HAP-1 (cell line): Measurements from ENCODE around the gene MPRIP.

Source experiments
- DNase-seq, 2 experiments: peaks; one replicate each; pipeline ENCODE4 v3.0.0-alpha.2; 2016 to 2020; ENCODE audit warnings: low spot score in 2 of 2
- H3K27me3 ChIP-seq: fragments of 250-450 bp; sonication (Bioruptor Pico); 2 replicates; pipeline ENCODE4 v1.5.1; 2020; ENCODE audit warnings: low read depth, mild to moderate bottlenecking, moderate library complexity
- H3K36me3 ChIP-seq: fragments of 250-450 bp; sonication (Bioruptor Pico); replicated peaks from 2 replicates; pipeline ENCODE4 v1.5.1; 2020; ENCODE audit warnings: mild to moderate bottlenecking
- H3K4me1 ChIP-seq: fragments of 250-450 bp; sonication (Bioruptor Pico); 2 replicates; pipeline ENCODE4 v1.5.1; 2020; ENCODE audit warnings: mild to moderate bottlenecking
- H3K4me3 ChIP-seq: fragments of 250-450 bp; sonication (Bioruptor Pico); 2 replicates; pipeline ENCODE4 v1.5.1; 2020; ENCODE audit warnings: mild to moderate bottlenecking, moderate library complexity
- H3K9me3 ChIP-seq: fragments of 250-450 bp; sonication (Bioruptor Pico); 2 replicates; pipeline ENCODE4 v1.5.1; 2020; ENCODE audit warnings: mild to moderate bottlenecking, moderate library complexity
- in situ Hi-C: fragments of 300-500 bp; cut with MboI; formaldehyde crosslinking; loops from 3 replicates; pipeline ENCODE4 v1.14.3; 2020; ENCODE audit warnings: low sequenced_read_pairs, inconsistent platforms, mixed read lengths

The MPRIP gene

DNA sequence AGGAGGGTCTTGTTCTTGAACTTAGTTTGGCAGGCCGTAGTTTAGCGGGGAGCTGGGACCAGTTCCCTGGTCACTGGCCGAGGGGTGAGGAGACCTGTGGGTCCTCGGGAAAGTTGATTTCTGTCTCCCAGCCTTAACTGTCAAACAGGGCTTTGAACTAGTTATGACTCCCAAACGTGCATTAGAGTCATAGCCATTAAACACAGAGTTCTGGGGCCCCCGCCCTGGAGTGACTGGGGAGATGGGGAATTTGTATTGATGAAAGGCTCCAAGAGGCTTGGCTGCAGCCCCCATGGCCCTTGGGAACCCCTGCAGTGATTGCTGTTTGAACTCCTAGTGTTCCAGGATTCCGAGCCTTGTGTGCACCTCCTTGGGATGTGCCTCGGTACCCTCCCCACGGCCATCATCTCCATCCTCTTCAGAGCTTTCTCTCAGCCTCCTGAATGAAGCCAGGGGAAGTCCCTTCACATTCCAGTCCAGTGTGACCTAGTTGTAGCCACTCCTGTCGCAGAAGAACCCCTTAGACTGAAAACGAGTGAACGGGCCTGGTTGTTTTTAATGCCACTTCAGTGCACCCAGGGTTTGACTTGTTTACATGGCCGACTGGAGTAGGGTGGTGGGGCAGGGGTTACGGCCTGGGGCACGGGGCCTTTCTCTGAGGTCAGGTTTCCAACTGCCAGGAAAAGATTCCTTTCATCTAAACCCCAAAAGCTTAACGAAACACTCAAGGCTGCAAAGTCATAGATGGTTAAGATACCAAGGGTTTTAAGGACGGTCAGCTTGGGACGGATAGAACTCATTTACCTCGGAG, 1.4 kb downstream of the MPRIP start:
- no peak for DNase-seq
- in situ Hi-C loops = no loop called here
- H3K4me1 ChIP-seq = peaks cover 22% of the 10 kb centered on the region
- H3K27me3 ChIP-seq = no peaks in the 10 kb centered on the region
- peak overlapping the region; percentile 80 for H3K4me3 ChIP-seq
- H3K36me3 ChIP-seq = no peaks in the 10 kb centered on the region
- H3K9me3 ChIP-seq = peaks cover 2% of the 10 kb centered on the region; the same call in 1 of the 2 replicates

DNA sequence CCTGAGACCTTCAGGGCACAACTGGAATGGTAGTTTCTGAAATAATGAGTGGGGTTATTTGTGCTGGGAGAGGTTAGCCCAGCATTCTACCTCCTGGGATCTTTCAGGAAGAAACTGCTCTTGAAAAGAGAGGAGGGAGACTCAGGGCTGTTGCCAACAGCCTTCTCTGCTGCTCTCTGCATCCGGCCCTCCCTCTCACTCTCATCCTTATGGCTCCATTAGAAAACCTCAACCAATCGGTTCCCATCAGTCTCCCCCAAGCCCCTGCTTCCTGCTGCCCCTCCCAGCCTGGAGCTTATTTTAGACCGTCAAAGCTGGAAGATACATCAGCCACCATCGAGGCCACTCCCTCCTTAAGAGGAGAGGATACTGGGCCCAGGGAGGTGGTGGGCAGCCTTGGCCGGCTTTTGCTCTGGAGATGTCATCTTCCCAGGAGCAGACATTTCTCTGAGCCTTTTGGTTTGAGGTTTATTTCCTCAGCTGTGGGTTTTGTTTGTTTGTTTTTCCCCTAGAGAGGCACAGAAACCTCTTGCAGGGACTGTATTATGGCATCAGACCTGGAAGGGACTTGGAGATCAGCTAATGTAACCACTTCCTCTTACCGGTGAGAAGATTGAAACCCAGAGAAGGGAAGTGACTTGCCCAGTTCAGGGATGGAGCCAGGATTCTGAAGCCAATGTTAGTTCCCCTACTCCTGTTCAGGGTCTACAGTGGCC, 2.7 kb downstream of the MPRIP start:
- in situ Hi-C loops = no loop called here
- peak; percentile 38 to 65 for DNase-seq
- peak overlapping the region; percentile 80 for H3K4me3 ChIP-seq
- H3K9me3 ChIP-seq = peaks cover 2% of the 10 kb centered on the region; the same call in 1 of the 2 replicates
- no peaks in the 10 kb centered on the region for H3K36me3 ChIP-seq
- H3K4me1 ChIP-seq = peaks cover 22% of the 10 kb centered on the region
- H3K27me3 ChIP-seq = no peaks in the 10 kb centered on the region

DNA sequence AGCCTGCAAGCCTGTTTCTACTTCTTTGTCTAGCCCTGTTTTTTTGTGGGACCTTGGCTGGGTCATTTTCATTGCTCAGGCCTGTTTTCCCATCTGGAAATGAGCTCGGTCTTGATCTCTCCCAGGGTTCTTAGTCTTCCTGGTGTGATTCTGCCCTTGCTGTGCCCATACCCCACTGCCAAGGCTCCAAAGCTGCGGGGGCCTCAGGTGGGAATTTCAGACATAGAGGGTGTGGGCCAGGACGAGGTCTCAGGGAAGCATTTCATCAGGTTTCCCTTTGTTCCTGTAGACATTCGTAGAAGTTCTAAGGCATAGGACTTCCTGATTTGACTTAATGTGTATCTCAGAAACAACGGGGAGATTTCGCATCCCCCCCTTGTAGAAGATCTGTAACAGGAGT, 5.8 kb downstream of the MPRIP start:
- no peaks in the 10 kb centered on the region for H3K36me3 ChIP-seq
- no peak overlapping the region for H3K4me3 ChIP-seq
- peaks cover 14% of the 10 kb centered on the region for H3K4me1 ChIP-seq
- H3K27me3 ChIP-seq = no peaks in the 10 kb centered on the region
- in situ Hi-C loops = no loop called here
- peaks cover 2% of the 10 kb centered on the region; the same call in 1 of the 2 replicates for H3K9me3 ChIP-seq
- DNase-seq = no peak

DNA sequence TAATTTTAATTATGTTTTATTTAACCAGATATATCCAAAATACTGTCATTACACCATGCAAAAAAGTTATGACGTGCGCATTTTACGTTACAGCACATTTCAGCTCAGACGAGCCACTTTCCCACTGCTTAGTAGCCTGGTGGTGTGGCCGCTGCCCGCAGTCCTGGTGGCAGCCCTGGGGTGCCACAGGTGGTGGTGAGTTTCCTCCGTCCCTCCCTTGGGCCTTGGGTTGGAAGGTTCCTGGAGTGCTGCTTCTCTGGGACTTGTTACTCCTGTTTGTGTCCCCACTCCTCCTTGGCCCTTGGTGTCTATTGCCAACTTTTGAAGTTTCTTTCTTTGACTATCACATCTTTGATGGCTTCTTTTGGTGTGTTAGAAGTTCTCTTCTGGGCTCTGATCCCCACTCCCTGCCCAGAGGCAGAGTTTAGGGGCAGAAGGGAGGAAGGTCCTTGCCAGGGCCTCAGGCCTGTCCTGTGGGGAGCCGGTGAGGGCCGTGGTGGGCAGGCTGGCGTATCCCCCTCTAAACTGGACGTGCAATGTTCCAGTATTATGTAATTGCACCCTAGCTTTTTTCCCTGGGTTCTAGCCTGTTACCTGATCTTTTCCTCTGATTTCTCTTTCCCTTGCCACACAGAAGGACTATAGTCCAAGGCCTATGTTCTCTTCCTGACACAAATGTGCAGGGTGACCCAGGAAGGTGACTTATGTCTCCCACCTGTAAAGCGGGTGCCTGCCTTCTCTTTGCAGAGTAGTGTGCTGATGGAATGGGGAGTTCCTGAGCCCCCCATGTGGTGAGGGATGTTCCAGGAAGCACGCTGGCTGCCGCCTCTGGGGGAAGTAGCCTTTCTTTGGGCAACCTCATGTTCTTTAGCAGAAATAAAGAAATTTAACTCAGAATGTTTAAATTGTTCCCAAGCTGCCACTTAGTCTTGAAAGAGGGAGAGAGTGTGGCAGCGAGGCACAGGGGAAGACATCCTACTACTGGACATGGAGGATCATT, 8.4 kb downstream of the MPRIP start:
- no peaks in the 10 kb centered on the region for H3K27me3 ChIP-seq
- peaks cover 2% of the 10 kb centered on the region; the same call in 1 of the 2 replicates for H3K9me3 ChIP-seq
- no peaks in the 10 kb centered on the region for H3K36me3 ChIP-seq
- DNase-seq = no peak
- no peak overlapping the region for H3K4me3 ChIP-seq
- H3K4me1 ChIP-seq = no peaks in the 10 kb centered on the region
- in situ Hi-C loops = no loop called here

DNA sequence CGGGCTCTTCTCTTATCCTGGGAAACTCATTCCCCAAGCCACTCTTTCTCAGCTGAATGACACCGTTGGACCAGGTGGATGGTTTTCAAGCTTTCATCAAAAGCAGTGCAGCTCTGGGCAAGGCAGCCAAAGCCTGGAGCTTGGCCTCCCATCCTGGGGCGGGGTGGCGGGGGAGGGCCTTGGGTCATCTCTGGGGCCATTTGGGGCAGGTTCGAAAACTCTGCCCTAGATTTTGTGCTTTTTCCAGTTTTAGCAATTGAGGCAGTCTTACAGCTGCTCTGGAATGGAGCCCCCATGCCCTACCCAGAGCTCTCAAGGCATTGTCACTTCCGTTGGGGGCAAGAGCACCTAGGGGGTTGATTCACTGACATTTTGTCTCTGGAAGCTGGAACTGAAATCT, 9.1 kb downstream of the MPRIP start:
- H3K4me3 ChIP-seq = no peak overlapping the region
- in situ Hi-C loops = no loop called here

DNA sequence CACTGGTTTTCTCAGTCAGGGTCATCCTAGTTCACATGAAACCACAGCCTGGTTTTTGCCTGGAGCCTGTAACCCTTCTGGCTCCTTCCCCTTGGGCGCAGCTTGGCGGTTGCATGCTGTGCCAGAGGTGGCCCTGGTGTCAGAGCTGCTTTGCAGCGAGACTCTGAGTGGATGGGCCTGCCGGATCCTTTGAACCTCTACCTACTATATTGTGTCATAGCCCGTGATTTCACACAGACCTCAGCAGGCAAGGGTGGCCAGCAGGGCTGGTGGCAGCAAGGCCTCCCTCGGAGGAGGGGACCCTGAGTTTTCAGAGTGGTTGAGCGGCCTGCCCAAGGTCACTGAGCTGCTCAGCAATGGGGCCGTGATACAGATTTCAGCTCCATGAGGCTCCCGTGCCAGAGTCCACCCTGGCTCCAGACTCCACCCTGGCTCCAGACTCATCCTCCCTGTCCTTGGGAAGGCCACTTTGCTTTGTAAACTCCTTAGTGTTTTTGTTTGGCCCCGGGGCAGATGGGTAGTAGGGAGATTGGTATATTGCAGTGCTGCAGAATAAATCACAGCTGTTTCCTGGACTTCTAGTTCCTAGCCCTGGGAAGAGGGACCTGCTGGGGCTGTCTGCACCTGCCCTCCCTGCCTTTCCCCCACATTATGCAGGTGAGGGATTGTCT, 9.7 kb downstream of the MPRIP start:
- in situ Hi-C loops = no loop called here
- no peaks in the 10 kb centered on the region for H3K9me3 ChIP-seq
- DNase-seq = no peak

More for the DNA sequence above, 9.1 kb downstream of the MPRIP start:
- Histone ChIP-seq H3K4me1 (no peaks in the 10 kb centered on the region), H3K9me3 (no peaks in the 10 kb centered on the region), H3K36me3 (no peaks in the 10 kb centered on the region), H3K27me3 (no peaks in the 10 kb centered on the region)
- no peak for DNase-seq

DNA sequence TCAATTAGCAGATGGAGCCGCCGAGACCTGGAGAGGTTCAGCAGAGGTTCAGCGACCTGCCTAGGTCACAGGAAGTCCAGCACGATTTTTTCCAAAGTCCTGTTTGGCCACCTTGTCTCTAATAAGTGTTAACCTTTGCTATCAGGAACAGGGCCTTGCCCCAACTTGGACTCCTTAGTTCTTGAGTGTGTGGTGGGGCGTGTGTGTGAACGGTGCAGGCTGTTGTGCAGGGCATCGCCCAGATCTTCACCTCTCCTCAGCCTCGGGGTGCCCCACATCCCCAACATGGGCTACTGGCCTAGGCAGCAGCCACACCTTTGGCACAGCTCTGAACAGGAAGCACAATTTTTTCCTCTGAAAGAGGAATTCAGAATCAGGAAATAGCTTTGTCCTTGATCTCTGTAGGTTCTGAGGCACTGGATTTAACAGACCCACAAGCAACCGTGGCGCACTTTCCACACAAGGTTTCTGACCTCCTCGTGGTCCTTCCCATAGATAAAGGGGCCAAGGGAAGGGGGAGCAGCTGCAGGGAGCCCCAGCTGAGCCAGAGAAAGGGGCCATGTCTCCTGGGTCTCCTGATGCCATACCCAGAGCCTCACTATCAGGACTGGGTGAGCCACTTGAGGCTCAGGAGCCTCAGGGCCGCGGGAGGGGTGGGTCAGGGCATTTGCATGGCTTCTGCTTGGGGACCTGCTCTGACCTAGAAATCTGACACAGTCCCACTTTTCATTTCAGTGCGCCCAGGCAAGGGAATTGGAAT, 10.4 kb downstream of the MPRIP start:
- Histone ChIP-seq H3K4me1 (no peaks in the 10 kb centered on the region), H3K36me3 (0 out of 2 replicates have a peak, but pooled peaks cover 5% of the 10 kb centered on the region), H3K9me3 (no peaks in the 10 kb centered on the region), H3K4me3 (no peak overlapping the region), H3K27me3 (no peaks in the 10 kb centered on the region)
- in situ Hi-C loops = no loop called here
- no peak for DNase-seq

More for the DNA sequence above, 9.7 kb downstream of the MPRIP start:
- Histone ChIP-seq H3K36me3 (no peaks in the 10 kb centered on the region), H3K4me1 (no peaks in the 10 kb centered on the region), H3K4me3 (no peak overlapping the region), H3K27me3 (no peaks in the 10 kb centered on the region)

DNA sequence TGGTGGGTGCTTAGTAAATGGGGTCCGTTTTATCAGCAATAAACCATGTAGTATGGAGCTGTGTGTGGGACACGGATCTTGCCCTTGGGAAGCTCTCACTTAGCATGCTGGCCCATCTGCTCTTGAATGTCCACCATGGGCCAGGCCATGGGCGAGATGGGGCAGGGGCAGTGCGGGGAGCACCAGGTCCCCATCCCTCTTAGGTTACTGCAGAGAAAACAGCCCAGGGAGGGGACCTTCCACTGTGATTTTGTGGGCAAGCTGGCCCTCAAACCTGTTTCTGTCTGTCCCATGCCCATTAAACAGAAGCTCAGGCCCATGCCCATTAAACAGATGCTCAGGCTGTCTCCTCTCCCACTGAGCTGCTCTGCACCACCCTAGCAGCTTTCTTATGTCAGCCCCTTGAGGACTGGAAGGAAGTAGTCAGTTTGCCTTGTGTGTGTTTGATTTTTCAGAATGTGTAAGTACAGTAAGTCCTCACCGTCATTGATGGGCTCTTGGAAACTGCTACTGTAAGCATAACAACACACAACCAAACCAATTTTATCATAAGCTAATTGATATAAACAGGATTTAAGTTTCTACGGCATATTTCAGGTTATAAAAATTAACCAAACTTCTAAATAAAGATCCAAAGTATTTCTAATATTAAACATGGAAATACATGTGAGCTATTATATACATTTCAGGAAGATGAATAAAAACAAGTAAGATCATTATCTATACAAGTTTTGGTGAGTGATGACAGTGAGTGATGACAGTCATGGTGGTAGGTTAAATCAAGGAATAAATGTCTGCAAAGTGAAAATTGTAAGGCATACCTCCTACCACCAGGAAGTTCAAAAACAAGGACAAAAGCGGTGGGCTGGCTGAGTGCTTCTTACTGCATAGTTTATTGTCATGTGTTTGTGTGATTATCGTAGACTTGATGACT, 11.5 kb downstream of the MPRIP start:
- Histone ChIP-seq H3K9me3 (no peaks in the 10 kb centered on the region), H3K4me1 (no peaks in the 10 kb centered on the region), H3K27me3 (no peaks in the 10 kb centered on the region), H3K4me3 (no peak overlapping the region), H3K36me3 (0 out of 2 replicates have a peak, but pooled peaks cover 7% of the 10 kb centered on the region)
- in situ Hi-C loops = no loop called here
- no peak for DNase-seq

DNA sequence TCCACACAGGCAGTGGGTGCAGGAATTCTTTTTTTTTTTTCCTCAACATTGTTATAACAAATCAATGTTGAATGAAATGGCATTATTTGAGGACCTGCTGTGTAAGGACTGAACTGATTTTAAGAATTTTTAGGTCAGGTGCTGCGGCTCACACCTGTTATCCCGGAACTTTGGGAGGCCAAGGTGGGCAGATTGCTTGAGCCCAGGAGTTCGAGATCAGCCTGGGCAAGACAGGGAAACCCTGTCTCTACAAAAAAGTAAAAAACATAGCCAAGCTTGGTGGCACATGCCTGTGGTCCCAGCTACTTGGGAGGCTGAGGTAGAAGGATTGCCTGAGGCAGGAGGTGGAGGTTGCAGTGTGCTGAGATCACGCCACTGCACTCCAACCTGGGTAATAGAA, 12.4 kb downstream of the MPRIP start:
- H3K9me3 ChIP-seq = no peaks in the 10 kb centered on the region
- H3K36me3 ChIP-seq = 0 out of 2 replicates have a peak, but pooled peaks cover 7% of the 10 kb centered on the region
- DNase-seq = no peak
- no peaks in the 10 kb centered on the region for H3K4me1 ChIP-seq
- H3K27me3 ChIP-seq = no peaks in the 10 kb centered on the region
- no peak overlapping the region for H3K4me3 ChIP-seq
- in situ Hi-C loops = no loop called here

DNA sequence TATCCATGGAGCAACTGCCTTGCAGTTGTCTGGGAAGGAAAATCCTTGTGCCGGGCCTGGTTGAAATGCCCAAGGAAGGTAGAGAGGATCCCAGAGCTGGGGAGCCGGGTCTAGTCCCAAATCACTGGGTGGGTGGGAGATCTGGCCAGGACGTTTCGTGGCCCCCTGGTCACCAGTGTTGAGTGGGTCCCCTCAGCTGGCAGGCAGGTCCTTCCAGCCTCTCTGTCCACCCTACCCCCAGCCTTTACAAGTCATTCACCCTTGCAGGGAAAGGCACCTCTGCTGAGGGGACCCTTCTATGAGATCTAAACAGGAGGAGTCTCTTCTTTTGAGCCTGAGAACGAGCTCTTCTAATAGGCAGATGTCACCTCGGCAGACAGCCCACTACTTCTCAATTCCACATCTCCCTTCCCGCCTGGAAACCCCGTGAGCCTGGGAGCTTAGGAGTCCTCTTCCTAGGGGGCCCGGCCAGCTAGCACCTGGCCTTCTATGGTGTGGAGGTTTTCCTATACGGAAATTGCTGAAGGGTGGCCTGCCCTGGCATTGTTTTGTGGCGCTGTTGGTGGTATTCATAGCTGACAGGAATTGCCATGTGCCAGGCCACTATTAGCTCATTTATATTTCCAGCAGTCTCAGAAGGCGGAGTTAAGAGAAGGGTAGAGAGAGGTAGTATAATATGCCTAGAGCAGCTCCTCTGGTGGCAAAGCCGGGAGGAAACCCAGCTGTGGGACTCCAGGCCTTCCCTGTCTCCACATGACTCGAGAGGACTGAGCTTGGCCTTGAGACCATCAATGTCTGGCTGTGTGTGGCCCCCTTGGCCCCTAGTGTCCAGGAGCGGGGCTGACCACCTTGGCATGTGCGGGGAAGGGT, 13.3 kb downstream of the MPRIP start:
- in situ Hi-C loops = no loop called here
- 0 out of 2 replicates have a peak, but pooled peaks cover 7% of the 10 kb centered on the region for H3K36me3 ChIP-seq
- DNase-seq = no peak
- no peaks in the 10 kb centered on the region for H3K4me1 ChIP-seq
- H3K9me3 ChIP-seq = no peaks in the 10 kb centered on the region
- H3K4me3 ChIP-seq = no peak overlapping the region
- no peaks in the 10 kb centered on the region for H3K27me3 ChIP-seq

DNA sequence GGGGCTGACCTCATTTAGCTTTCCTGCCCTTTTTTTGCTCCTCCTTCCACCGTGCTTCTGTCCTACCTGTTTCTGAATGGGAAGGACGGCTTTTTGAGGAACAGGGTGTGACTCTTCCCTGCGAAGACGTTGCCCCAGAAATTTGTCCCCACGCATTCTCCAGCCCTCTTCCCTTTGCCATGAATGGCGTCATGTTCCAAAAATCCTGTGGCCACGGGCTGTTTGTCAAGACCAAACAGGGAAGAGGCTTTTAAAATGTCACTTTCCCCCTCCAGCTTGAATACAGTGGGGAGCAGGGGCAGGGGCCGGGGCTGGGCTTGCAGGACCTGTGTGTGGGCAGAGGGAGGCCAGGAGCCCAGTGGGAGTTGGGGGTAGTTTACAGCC, 13.9 kb downstream of the MPRIP start:
- no peak for DNase-seq
- in situ Hi-C loops = no loop called here
- Histone ChIP-seq H3K4me1 (no peaks in the 10 kb centered on the region), H3K36me3 (0 out of 2 replicates have a peak, but pooled peaks cover 7% of the 10 kb centered on the region), H3K27me3 (no peaks in the 10 kb centered on the region), H3K9me3 (no peaks in the 10 kb centered on the region), H3K4me3 (no peak overlapping the region)
